NT2/D1 (cell line): Measurements from ENCODE around the gene CDH8.

Experiments used
- SUZ12 ChIP-seq: IDR thresholded peaks from 2 replicates; pipeline ENCODE4 v1.6.1; 2011; ENCODE audit not compliant: insufficient read length, insufficient read depth; ENCODE audit errors: extremely low read depth
- YY1 ChIP-seq: IDR thresholded peaks from 2 replicates; pipeline ENCODE4 v1.6.1; 2011; ENCODE audit not compliant: insufficient read length, insufficient read depth
- ZNF274 ChIP-seq: IDR thresholded peaks from 2 replicates; pipeline ENCODE4 v1.6.1; 2011; ENCODE audit warnings: mild to moderate bottlenecking, low read depth, low read length

GRCh38 chr16:62038225-62038624, 2.0 kb upstream of the CDH8 start:
- no peak for TF ChIP-seq YY1
- no peak for TF ChIP-seq ZNF274
- TF ChIP-seq SUZ12: no peak
